Type B pancreatic cell (in vitro differentiated cells): Measurements from ENCODE around the gene UFC1. TPM values are rescaled to one million over a fixed set of nuclear protein-coding genes. Genes with fewer than 3 reads are reported as not detected.
A peak's percentile ranks its signal among the peaks of the same experiment; 100 is the strongest.

ENCODE experiments used
- DNase-seq: peaks from one replicate; pipeline ENCODE4 v3.0.0; 2021; ENCODE audit warnings: mixed read lengths; ENCODE audit not compliant: unreplicated experiment; ENCODE audit errors: extremely low spot score
- H3K27ac Mint-ChIP-seq: 2 replicates; pipeline ENCODE4 v1.8.0; 2021; ENCODE audit warnings: mild to moderate bottlenecking, mixed read lengths
- H3K27me3 Mint-ChIP-seq: 2 replicates; pipeline ENCODE4 v1.8.0; 2021; ENCODE audit warnings: mixed read lengths
- H3K36me3 Mint-ChIP-seq: 2 replicates; pipeline ENCODE4 v1.8.0; 2021; ENCODE audit warnings: mixed read lengths
- H3K4me1 Mint-ChIP-seq: one replicate; pipeline ENCODE4 v1.8.0; 2021; ENCODE audit warnings: mixed read lengths; ENCODE audit not compliant: unreplicated experiment
- H3K4me3 Mint-ChIP-seq: 2 replicates; pipeline ENCODE4 v1.8.0; 2021; ENCODE audit warnings: mild to moderate bottlenecking, mixed read lengths
- H3K9me3 Mint-ChIP-seq: 2 replicates; pipeline ENCODE4 v1.8.0; 2021; ENCODE audit warnings: mixed read lengths
- CTCF ChIP-seq: fragments of 200-600 bp; sonication (generic); conservative IDR thresholded peaks from 2 replicates; pipeline ENCODE4 v1.5.0; 2021; ENCODE audit warnings: antibody characterized with exemption, mild to moderate bottlenecking
- total RNA-seq: library from RNA; stranded (reverse); gene quantifications from 2 replicates; pipeline ENCODE4 v1.2.1, GENCODE V29; 2021; ENCODE audit warnings: low replicate concordance

The UFC1 gene
- total RNA-seq, 1 donor from 2014 or later, result 90.3 TPM

DNA sequence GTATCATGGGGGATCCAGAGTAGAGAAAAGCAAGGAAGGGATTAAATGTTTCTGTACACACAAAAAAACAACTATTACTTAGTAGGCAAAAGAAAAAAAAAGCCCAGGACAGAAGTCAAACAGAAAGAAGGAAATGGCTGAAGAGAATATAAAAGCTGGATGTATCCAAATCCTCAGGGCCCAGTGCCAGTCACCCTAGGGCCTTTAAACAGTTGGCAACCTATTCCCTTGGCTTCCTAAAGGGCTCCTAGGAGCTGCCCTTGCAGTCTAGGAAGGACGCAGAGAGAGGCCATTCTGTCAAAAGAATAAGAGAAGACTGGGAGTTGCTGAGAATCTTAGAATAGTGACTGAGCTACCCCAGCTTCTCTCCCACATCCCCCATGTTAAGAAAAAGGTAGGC, 18.6 kb downstream of the UFC1 start:
- Mint-ChIP-seq H3K4me1 (peaks cover 18% of the 10 kb centered on the region), H3K4me3 (no peak overlapping the region), H3K27me3 (no peaks in the 10 kb centered on the region), H3K27ac (peak overlapping the region; percentile 43), H3K9me3 (no peaks in the 10 kb centered on the region), H3K36me3 (peaks cover 21% of the 10 kb centered on the region)
- TF ChIP-seq CTCF, result no peak
- no peak for DNase-seq

DNA sequence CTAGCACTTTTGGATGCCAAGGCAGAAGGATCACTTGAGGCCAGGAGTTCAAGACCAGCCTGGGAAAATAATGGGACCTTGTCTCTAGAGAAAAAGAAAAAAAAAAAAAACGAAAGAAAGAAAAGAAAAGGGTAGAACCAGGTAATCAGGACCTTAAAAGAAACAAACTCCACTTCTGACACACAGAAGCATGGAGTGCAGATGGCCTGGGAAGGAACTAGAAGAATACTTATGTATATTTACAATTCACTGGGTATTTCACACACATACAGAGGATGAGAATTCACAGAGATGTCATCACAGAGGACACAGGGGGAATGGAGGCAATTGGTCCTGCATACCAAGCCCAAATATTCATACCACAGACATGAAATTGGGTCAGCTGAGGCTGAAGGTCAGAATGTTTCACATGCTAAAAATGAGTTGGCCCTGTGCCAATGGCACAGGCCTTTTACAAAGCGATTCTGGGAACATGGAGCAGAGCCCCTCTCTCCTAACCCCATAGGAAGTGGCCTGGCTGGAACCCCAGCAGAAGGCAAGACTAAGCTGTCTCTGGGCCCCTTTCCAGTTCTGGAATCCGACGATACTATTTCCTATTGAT, 19.1 kb downstream of the UFC1 start:
- DNase-seq, result no peak
- Mint-ChIP-seq H3K27ac (peak overlapping the region; percentile 43), H3K9me3 (no peaks in the 10 kb centered on the region), H3K27me3 (no peaks in the 10 kb centered on the region), H3K4me1 (peaks cover 22% of the 10 kb centered on the region), H3K4me3 (no peak overlapping the region), H3K36me3 (peaks cover 21% of the 10 kb centered on the region)
- TF ChIP-seq CTCF, result no peak

DNA sequence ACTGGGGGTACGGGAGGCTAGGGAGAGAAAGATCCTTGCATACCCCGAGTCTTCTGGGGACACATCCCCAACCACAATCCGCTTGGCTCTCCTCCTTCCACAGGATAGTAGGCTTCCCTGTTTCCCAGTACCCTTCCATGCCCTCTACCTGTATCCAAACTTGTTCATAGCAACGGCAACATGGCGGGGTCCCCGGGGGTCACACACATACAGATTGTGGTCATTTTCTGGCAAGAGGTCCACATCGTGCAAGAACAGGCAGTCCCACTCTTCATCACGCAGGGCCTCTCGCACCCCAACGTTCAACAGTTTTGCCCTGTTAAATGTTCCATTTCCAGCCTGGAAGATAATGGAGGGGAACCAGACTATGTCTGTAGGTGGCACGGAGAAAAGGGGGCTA, 19.9 kb downstream of the UFC1 start:
- H3K9me3 Mint-ChIP-seq, result no peaks in the 10 kb centered on the region
- no peaks in the 10 kb centered on the region for H3K27me3 Mint-ChIP-seq
- no peak overlapping the region for H3K4me3 Mint-ChIP-seq
- peaks cover 26% of the 10 kb centered on the region for H3K4me1 Mint-ChIP-seq
- H3K27ac Mint-ChIP-seq, result no peak overlapping the region
- TF ChIP-seq CTCF, result no peak
- no peak for DNase-seq
- H3K36me3 Mint-ChIP-seq, result peaks cover 21% of the 10 kb centered on the region

DNA sequence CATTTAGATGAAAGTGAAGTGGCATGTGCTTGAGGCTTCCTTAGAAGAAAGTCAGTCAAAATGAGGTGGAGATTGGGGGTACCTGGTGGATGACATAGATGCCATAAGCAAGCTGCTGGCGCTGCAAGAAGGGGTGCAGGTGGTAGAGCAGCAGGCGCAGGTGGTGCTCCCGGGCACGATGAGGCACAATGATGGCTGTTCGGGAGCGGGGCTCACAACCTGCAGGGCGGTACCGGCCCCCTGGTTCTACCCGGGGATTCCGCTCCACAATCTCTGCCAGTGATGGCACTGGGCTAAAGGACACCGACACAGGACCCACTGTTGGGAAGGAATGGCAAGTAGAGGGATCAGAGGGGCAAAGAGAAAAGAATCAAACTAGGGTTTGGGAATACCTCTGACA, 21.1 kb downstream of the UFC1 start:
- H3K4me1 Mint-ChIP-seq, result peaks cover 26% of the 10 kb centered on the region
- DNase-seq, result no peak
- H3K36me3 Mint-ChIP-seq, result peaks cover 21% of the 10 kb centered on the region
- no peak overlapping the region for H3K27ac Mint-ChIP-seq
- no peaks in the 10 kb centered on the region for H3K9me3 Mint-ChIP-seq
- peak overlapping the region; percentile 46 for H3K4me3 Mint-ChIP-seq
- no peaks in the 10 kb centered on the region for H3K27me3 Mint-ChIP-seq
- TF ChIP-seq CTCF, result no peak

GRCh38 chr1:161175771-161176453, 22.1 kb downstream of the UFC1 start:
- H3K9me3 Mint-ChIP-seq, result no peaks in the 10 kb centered on the region
- H3K4me1 Mint-ChIP-seq, result peaks cover 26% of the 10 kb centered on the region
- DNase-seq, result no peak
- H3K27ac Mint-ChIP-seq, result peak overlapping the region; percentile 98
- no peaks in the 10 kb centered on the region for H3K27me3 Mint-ChIP-seq
- H3K4me3 Mint-ChIP-seq, result peak overlapping the region; percentile 100
- H3K36me3 Mint-ChIP-seq, result peaks cover 21% of the 10 kb centered on the region
- no peak for TF ChIP-seq CTCF
